ENCODE measurements around the gene B3GALT5. TPM values are rescaled to one million over a fixed set of nuclear protein-coding genes. Genes with fewer than 3 reads are reported as not detected.

The B3GALT5 gene
- polyA plus RNA-seq, 3 donors: not detected

GRCh38 chr21:39638281-39638680, 25.5 kb downstream of the B3GALT5 start:
- TF ChIP-seq CTCF (IDR thresholded peaks at IDR 0.05): no peak
- H3K27me3 Mint-ChIP-seq (ENCODE audit: low read depth in 3 of 3): peaks cover 2 to 20% (median 5%) of the 10 kb centered on the region in 3 donors
- no peak overlapping the region for H2AFZ ChIP-seq (ENCODE audit: insufficient read depth, low read depth, low read length, poor library complexity, severe bottlenecking)

DNA sequence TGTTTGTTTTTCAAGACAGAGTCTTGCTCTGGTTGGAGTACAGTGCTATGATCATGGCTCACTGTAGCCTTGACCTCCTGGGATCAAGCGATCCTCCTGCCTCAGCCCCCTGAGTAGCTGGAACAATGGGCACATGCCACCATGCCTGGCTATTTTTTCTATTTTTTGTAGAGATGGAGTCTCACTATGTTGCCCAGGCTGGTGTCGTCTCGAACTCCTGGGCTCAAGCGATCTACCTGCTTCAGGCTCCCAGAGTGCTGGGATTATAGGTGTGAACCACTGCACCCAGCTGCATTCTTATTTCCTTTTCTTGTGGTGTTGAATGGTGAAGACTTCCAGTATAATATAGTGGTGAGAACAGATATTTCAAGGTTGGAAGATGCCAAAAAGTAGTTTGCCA, 28.0 kb downstream of the B3GALT5 start:
- Histone ChIP-seq H2AFZ (ENCODE audit: insufficient read depth, low read depth, low read length, poor library complexity, severe bottlenecking) (no peak overlapping the region), H3K4me3 (replicated peaks in 1 of 3; ENCODE audit: low read depth in 2 of 3, low read length in 3 of 3) (no peak overlapping the region), H3K9me3 (replicated peaks in 1 of 2; ENCODE audit: control insufficient read depth in 1 of 2, insufficient read depth in 1 of 2, low read length in 2 of 2) (no peaks in the 10 kb centered on the region), H3K36me3 (replicated peaks in 1 of 2; ENCODE audit: control insufficient read depth in 1 of 2, insufficient read depth in 2 of 2, low read length in 2 of 2) (no peaks in the 10 kb centered on the region), H3K27ac (ENCODE audit: low read depth in 1 of 2, low read length in 2 of 2) (no peak overlapping the region), H4K20me1 (ENCODE audit: insufficient read depth, low read length) (no peaks in the 10 kb centered on the region), H3K9ac (ENCODE audit: insufficient read depth, low read length, poor library complexity, severe bottlenecking) (no peak overlapping the region), H3K79me2 (ENCODE audit: insufficient read depth, low read length) (no peaks in the 10 kb centered on the region), H3K27me3 (ENCODE audit: control insufficient read depth in 2 of 2, insufficient read depth in 2 of 2, low read length in 2 of 2) (no peaks in the 10 kb centered on the region), H3K4me1 (ENCODE audit: control insufficient read depth in 1 of 2, insufficient read depth in 2 of 2, low read length in 2 of 2) (no peaks in the 10 kb centered on the region), H3K4me2 (replicated peaks; ENCODE audit: extremely low read depth, low read length, poor library complexity, severe bottlenecking) (no peak overlapping the region)
- DNase-seq: no peak
- intact Hi-C loops (cut with micrococcal nuclease): no loop called here
- H3K36me3 Mint-ChIP-seq: no peaks in the 10 kb centered on the region
- TF ChIP-seq CTCF (IDR thresholded peaks at IDR 0.05): no peak
- no peak overlapping the region for H3K4me3 Mint-ChIP-seq
- WGBS (ENCODE audit: insufficient coverage): 96% methylated on average over 4 of the region's 4 CpGs
- H3K9me3 Mint-ChIP-seq: peaks cover 0 to 5% (median 1%) of the 10 kb centered on the region in 7 donors
- H3K27ac Mint-ChIP-seq: no peak overlapping the region
- peaks cover 0 to 20% (median 5%) of the 10 kb centered on the region in 3 donors for H3K27me3 Mint-ChIP-seq (ENCODE audit: low read depth in 3 of 3)
- H3K4me1 Mint-ChIP-seq: no peaks in the 10 kb centered on the region

More at GRCh38 chr21:39638281-39638680, 25.5 kb downstream of the B3GALT5 start:
- no peak overlapping the region for H3K27ac ChIP-seq (ENCODE audit: low read depth in 1 of 2, low read length in 2 of 2)
- no peak overlapping the region for H3K4me2 ChIP-seq (replicated peaks; ENCODE audit: extremely low read depth, low read length, poor library complexity, severe bottlenecking)
- H3K9me3 ChIP-seq (replicated peaks in 1 of 2; ENCODE audit: control insufficient read depth in 1 of 2, insufficient read depth in 1 of 2, low read length in 2 of 2): no peaks in the 10 kb centered on the region
- Mint-ChIP-seq H3K9me3 (peaks cover 0 to 8% (median 2%) of the 10 kb centered on the region in 7 donors), H3K4me3 (no peak overlapping the region), H3K36me3 (no peaks in the 10 kb centered on the region), H3K4me1 (no peaks in the 10 kb centered on the region), H3K27ac (no peak overlapping the region)
- no peaks in the 10 kb centered on the region for H3K79me2 ChIP-seq (ENCODE audit: insufficient read depth, low read length)
- H3K9ac ChIP-seq (ENCODE audit: insufficient read depth, low read length, poor library complexity, severe bottlenecking): no peak overlapping the region
- intact Hi-C loops (cut with micrococcal nuclease): no loop called here
- H4K20me1 ChIP-seq (ENCODE audit: insufficient read depth, low read length): no peaks in the 10 kb centered on the region
- no peaks in the 10 kb centered on the region for H3K4me1 ChIP-seq (ENCODE audit: control insufficient read depth in 1 of 2, insufficient read depth in 2 of 2, low read length in 2 of 2)
- no peaks in the 10 kb centered on the region for H3K27me3 ChIP-seq (ENCODE audit: control insufficient read depth in 2 of 2, insufficient read depth in 2 of 2, low read length in 2 of 2)
- no peaks in the 10 kb centered on the region for H3K36me3 ChIP-seq (replicated peaks in 1 of 2; ENCODE audit: control insufficient read depth in 1 of 2, insufficient read depth in 2 of 2, low read length in 2 of 2)
- H3K4me3 ChIP-seq (replicated peaks in 1 of 3; ENCODE audit: low read depth in 2 of 3, low read length in 3 of 3): no peak overlapping the region
- DNase-seq: no peak
- 82% methylated on average over 6 of the region's 13 CpGs for WGBS (ENCODE audit: insufficient coverage)
